DOHH2 (cell line): ENCODE results near the gene SORT1.

Experiments
- H3F3A ChIP-seq: fragments of 200-600 bp; sonication (generic), shearing (Covaris generic); 2 replicates; pipeline ENCODE4 v1.6.0; 2016; ENCODE audit warnings: antibody characterized with exemption, mild to moderate bottlenecking; ENCODE audit not compliant: control insufficient read depth, insufficient read depth
- H3K27ac ChIP-seq: fragments of 200-600 bp; sonication (generic); 2 replicates; pipeline ENCODE4 v1.5.1; 2014; ENCODE audit warnings: low read depth, mild to moderate bottlenecking, low read length, moderate library complexity
- H3K27me3 ChIP-seq: fragments of 200-600 bp; sonication (generic); 2 replicates; pipeline ENCODE4 v1.6.1; 2014; ENCODE audit warnings: mild to moderate bottlenecking, low read length, mixed read lengths; ENCODE audit not compliant: control insufficient read depth
- H3K36me3 ChIP-seq: fragments of 200-600 bp; sonication (generic); 2 replicates; pipeline ENCODE4 v1.6.1; 2014; ENCODE audit warnings: mild to moderate bottlenecking, low read length, moderate library complexity, mixed read lengths; ENCODE audit not compliant: control insufficient read depth
- H3K4me1 ChIP-seq: fragments of 200-600 bp; sonication (generic); 2 replicates; pipeline ENCODE4 v1.6.1; 2014; ENCODE audit warnings: mild to moderate bottlenecking, low read length, mixed read lengths; ENCODE audit not compliant: control insufficient read depth
- H3K4me2 ChIP-seq: fragments of 200-600 bp; sonication (generic); 2 replicates; pipeline ENCODE4 v1.6.0; 2014; ENCODE audit warnings: mild to moderate bottlenecking, low read length, moderate library complexity
- H3K4me3 ChIP-seq: fragments of 200-600 bp; sonication (generic); 2 replicates; pipeline ENCODE4 v1.5.1; 2014; ENCODE audit warnings: mild to moderate bottlenecking, low read length, mixed read lengths
- H3K79me2 ChIP-seq: fragments of 200-600 bp; sonication (generic); 2 replicates; pipeline ENCODE4 v1.6.1; 2014; ENCODE audit warnings: mild to moderate bottlenecking, low read length, mixed read lengths; ENCODE audit not compliant: control insufficient read depth
- H3K9me2 ChIP-seq: fragments of 200-600 bp; sonication (generic); replicated peaks from 2 replicates; pipeline ENCODE4 v1.6.1; 2014; ENCODE audit warnings: mild to moderate bottlenecking, low read length, mixed read lengths; ENCODE audit not compliant: control insufficient read depth
- H3K9me3 ChIP-seq: fragments of 200-600 bp; sonication (generic); 2 replicates; pipeline ENCODE4 v1.6.1; 2014; ENCODE audit warnings: antibody characterized with exemption, low read length, mixed read lengths; ENCODE audit not compliant: control insufficient read depth, insufficient read depth
- H4K20me1 ChIP-seq: fragments of 200-600 bp; sonication (generic); 2 replicates; pipeline ENCODE4 v1.6.0; 2014; ENCODE audit warnings: low read depth, mild to moderate bottlenecking, antibody characterized with exemption, low read length, moderate library complexity; ENCODE audit not compliant: control insufficient read depth, insufficient read depth
- EZH2phosphoT487 ChIP-seq: fragments of 200-600 bp; sonication (generic); IDR thresholded peaks from 2 replicates; pipeline ENCODE4 v1.6.1; 2017; ENCODE audit warnings: borderline replicate concordance, mild to moderate bottlenecking, antibody characterized with exemption, low read length, moderate library complexity, mixed read lengths
- TF ChIP-seq, protein P1 (sequence below): fragments of 200-600 bp; sonication (generic); IDR thresholded peaks from one replicate; pipeline ENCODE4 v1.5.1; 2014; ENCODE audit warnings: antibody characterized with exemption, mild to moderate bottlenecking, low read depth, low read length; ENCODE audit not compliant: poor library complexity, severe bottlenecking

SORT1 gene

GRCh38 chr1:109327285-109327684 is 70.4 kb downstream of the SORT1 start:
- Histone ChIP-seq H3K36me3 (peaks cover 18% of the 10 kb centered on the region), H3K9me2 (no peaks in the 10 kb centered on the region), H3F3A (no peaks in the 10 kb centered on the region), H3K4me3 (no peak overlapping the region), H3K27me3 (no peaks in the 10 kb centered on the region), H3K27ac (no peak overlapping the region), H3K9me3 (peaks cover 11% of the 10 kb centered on the region; the same call in 1 of the 2 replicates), H4K20me1 (no peaks in the 10 kb centered on the region), H3K4me1 (no peaks in the 10 kb centered on the region), H3K4me2 (no peak overlapping the region), H3K79me2 (no peaks in the 10 kb centered on the region)
- TF ChIP-seq, protein P1, sequence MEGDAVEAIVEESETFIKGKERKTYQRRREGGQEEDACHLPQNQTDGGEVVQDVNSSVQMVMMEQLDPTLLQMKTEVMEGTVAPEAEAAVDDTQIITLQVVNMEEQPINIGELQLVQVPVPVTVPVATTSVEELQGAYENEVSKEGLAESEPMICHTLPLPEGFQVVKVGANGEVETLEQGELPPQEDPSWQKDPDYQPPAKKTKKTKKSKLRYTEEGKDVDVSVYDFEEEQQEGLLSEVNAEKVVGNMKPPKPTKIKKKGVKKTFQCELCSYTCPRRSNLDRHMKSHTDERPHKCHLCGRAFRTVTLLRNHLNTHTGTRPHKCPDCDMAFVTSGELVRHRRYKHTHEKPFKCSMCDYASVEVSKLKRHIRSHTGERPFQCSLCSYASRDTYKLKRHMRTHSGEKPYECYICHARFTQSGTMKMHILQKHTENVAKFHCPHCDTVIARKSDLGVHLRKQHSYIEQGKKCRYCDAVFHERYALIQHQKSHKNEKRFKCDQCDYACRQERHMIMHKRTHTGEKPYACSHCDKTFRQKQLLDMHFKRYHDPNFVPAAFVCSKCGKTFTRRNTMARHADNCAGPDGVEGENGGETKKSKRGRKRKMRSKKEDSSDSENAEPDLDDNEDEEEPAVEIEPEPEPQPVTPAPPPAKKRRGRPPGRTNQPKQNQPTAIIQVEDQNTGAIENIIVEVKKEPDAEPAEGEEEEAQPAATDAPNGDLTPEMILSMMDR, result no peak
- TF ChIP-seq EZH2phosphoT487, result no peak

GRCh38 chr1:109322974-109323373 is 74.7 kb downstream of the SORT1 start:
- H3K9me3 ChIP-seq, result no peaks in the 10 kb centered on the region
- H3K27me3 ChIP-seq, result no peaks in the 10 kb centered on the region
- no peak for TF ChIP-seq EZH2phosphoT487
- TF ChIP-seq, protein P1, result no peak
- H3K79me2 ChIP-seq, result no peaks in the 10 kb centered on the region
- no peaks in the 10 kb centered on the region for H4K20me1 ChIP-seq
- no peaks in the 10 kb centered on the region for H3K9me2 ChIP-seq
- no peak overlapping the region for H3K4me3 ChIP-seq
- no peaks in the 10 kb centered on the region for H3K4me1 ChIP-seq
- H3F3A ChIP-seq, result no peaks in the 10 kb centered on the region
- no peak overlapping the region for H3K27ac ChIP-seq
- H3K4me2 ChIP-seq, result no peak overlapping the region
- H3K36me3 ChIP-seq, result peaks cover 7% of the 10 kb centered on the region

DNA sequence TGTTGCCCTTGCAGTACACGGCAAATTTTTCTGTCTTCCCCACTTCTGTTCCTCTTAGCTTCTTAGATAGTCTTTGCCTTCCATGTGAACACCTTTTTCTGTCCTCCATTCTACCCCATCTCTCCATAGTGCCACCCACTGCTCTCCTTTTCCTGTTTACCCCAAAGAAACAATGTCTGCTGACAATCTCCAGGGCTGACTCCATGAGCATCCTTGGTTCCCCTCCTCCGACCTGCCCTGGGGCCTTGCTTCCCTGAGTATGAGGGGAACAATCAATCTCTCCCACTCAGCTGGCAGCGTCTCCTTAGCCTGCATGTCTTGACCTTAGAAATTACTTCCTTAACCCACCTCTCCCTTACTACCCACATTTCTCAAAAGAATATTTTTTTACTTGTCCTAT is 78.6 kb downstream of the SORT1 start:
- H3K4me3 ChIP-seq, result no peak overlapping the region
- H3K27me3 ChIP-seq, result no peaks in the 10 kb centered on the region
- H3K4me1 ChIP-seq, result no peaks in the 10 kb centered on the region
- no peak overlapping the region for H3K27ac ChIP-seq
- H3K9me3 ChIP-seq, result no peaks in the 10 kb centered on the region
- H3K79me2 ChIP-seq, result no peaks in the 10 kb centered on the region
- H3F3A ChIP-seq, result no peaks in the 10 kb centered on the region
- H4K20me1 ChIP-seq, result no peaks in the 10 kb centered on the region
- no peak overlapping the region for H3K4me2 ChIP-seq
- H3K9me2 ChIP-seq, result no peaks in the 10 kb centered on the region
- TF ChIP-seq EZH2phosphoT487, result no peak
- TF ChIP-seq, protein P1, result no peak
- peaks cover 9% of the 10 kb centered on the region; the same call in 1 of the 2 replicates for H3K36me3 ChIP-seq

- Histone ChIP-seq H3K4me3 (no peak overlapping the region), H3K27ac (no peak overlapping the region), H3K4me1 (no peaks in the 10 kb centered on the region), H4K20me1 (no peaks in the 10 kb centered on the region), H3K9me2 (no peaks in the 10 kb centered on the region), H3K79me2 (no peaks in the 10 kb centered on the region), H3K27me3 (no peaks in the 10 kb centered on the region), H3K4me2 (no peak overlapping the region), H3F3A (no peaks in the 10 kb centered on the region; the same call in 1 of the 2 replicates), H3K9me3 (no peaks in the 10 kb centered on the region), H3K36me3 (0 out of 2 replicates have a peak, but pooled peaks cover 3% of the 10 kb centered on the region)
- TF ChIP-seq, protein P1, result no peak
- no peak for TF ChIP-seq EZH2phosphoT487
These were observed 81.2 kb downstream of the SORT1 start for GRCh38 chr1:109316506-109316905.
